ENCODE data around the gene SCD5.

The SCD5 gene

GRCh38 chr4:82648356-82648755 is 150.2 kb downstream of the SCD5 start:
- FAIRE-seq = no peak

GRCh38 chr4:82645936-82646565 is 152.5 kb downstream of the SCD5 start:
- DNase-seq (ENCODE audit: extremely low spot score, insufficient read length, low read depth) (no peak), FAIRE-seq (no peak)

More at GRCh38 chr4:82648356-82648755, 150.2 kb downstream of the SCD5 start:
- DNase-seq (ENCODE audit: extremely low spot score, insufficient read length, low read depth) = no peak

- DNase-seq (ENCODE audit: extremely low spot score, insufficient read length, low read depth) (no peak), FAIRE-seq (no peak)
Observed at GRCh38 chr4:82644734-82645126, 153.9 kb downstream of the SCD5 start.

- DNase-seq (ENCODE audit: extremely low spot score, insufficient read length, low read depth) (no peak), FAIRE-seq (no peak)
Observed at GRCh38 chr4:82643994-82644733, 154.4 kb downstream of the SCD5 start.

GRCh38 chr4:82642331-82642730 is 156.3 kb downstream of the SCD5 start:
- no peak for FAIRE-seq
- no peak for DNase-seq (ENCODE audit: extremely low spot score, insufficient read length, low read depth)

GRCh38 chr4:82640540-82640939 is 158.1 kb downstream of the SCD5 start:
- DNase-seq (ENCODE audit: extremely low spot score, insufficient read length, low read depth) (no peak), FAIRE-seq (no peak)

GRCh38 chr4:82639971-82640370 is 158.6 kb downstream of the SCD5 start:
- no peak for FAIRE-seq
- no peak for DNase-seq (ENCODE audit: extremely low spot score, insufficient read length, low read depth)

GRCh38 chr4:82638479-82638878 is 160.1 kb downstream of the SCD5 start:
- FAIRE-seq (no peak), DNase-seq (ENCODE audit: extremely low spot score, insufficient read length, low read depth) (no peak)

- FAIRE-seq = no peak
- no peak for DNase-seq (ENCODE audit: extremely low spot score, insufficient read length, low read depth)
Observed at GRCh38 chr4:82630079-82630478, 168.5 kb downstream of the SCD5 start.

GRCh38 chr4:82629238-82630000 is 169.2 kb downstream of the SCD5 start:
- FAIRE-seq (no peak), DNase-seq (ENCODE audit: extremely low spot score, insufficient read length, low read depth) (no peak)

- DNase-seq (ENCODE audit: extremely low spot score, insufficient read length, low read depth) (no peak), FAIRE-seq (no peak)
Observed at GRCh38 chr4:82626251-82626868, 172.2 kb downstream of the SCD5 start.

- DNase-seq (ENCODE audit: extremely low spot score, insufficient read length, low read depth) = no peak
- no peak for FAIRE-seq
Observed at GRCh38 chr4:82624819-82625218, 173.8 kb downstream of the SCD5 start.

GRCh38 chr4:82623121-82623683 is 175.4 kb downstream of the SCD5 start:
- DNase-seq (ENCODE audit: extremely low spot score, insufficient read length, low read depth) (no peak), FAIRE-seq (no peak)

GRCh38 chr4:82621251-82621650 is 177.3 kb downstream of the SCD5 start:
- FAIRE-seq (no peak), DNase-seq (ENCODE audit: extremely low spot score, insufficient read length, low read depth) (no peak)

GRCh38 chr4:82620126-82620735 is 178.4 kb downstream of the SCD5 start:
- DNase-seq (ENCODE audit: extremely low spot score, insufficient read length, low read depth) (no peak), FAIRE-seq (no peak)

- DNase-seq (ENCODE audit: extremely low spot score, insufficient read length, low read depth) (no peak), FAIRE-seq (no peak)
Observed at GRCh38 chr4:82618103-82618720, 180.4 kb downstream of the SCD5 start.

GRCh38 chr4:82614838-82615449 is 183.7 kb downstream of the SCD5 start:
- FAIRE-seq (no peak), DNase-seq (ENCODE audit: extremely low spot score, insufficient read length, low read depth) (no peak)

- no peak for FAIRE-seq
Observed at GRCh38 chr4:82613121-82613520, 185.5 kb downstream of the SCD5 start.

GRCh38 chr4:82611982-82612381 is 186.6 kb downstream of the SCD5 start:
- no peak for FAIRE-seq
- no peak for DNase-seq (ENCODE audit: extremely low spot score, insufficient read length, low read depth)

More at GRCh38 chr4:82613121-82613520, 185.5 kb downstream of the SCD5 start:
- no peak for DNase-seq (ENCODE audit: extremely low spot score, insufficient read length, low read depth)
